Epithelial cell of esophagus (primary cell): ENCODE results near the gene TTC9B.
A peak's percentile ranks its signal among the peaks of the same experiment; 100 is the strongest.
"Not testable (repeated sequence)": the region's sequence is repeated elsewhere in the genome, so short reads cannot be mapped to it uniquely, and the experiment has no call there.

Experiments
- DNase-seq: peaks from one replicate; pipeline ENCODE4 v3.0.0; 2010; ENCODE audit warnings: low read depth
- H3K4me3 ChIP-seq: 2 replicates; pipeline ENCODE4 v1.5.1; 2011; ENCODE audit warnings: mild to moderate bottlenecking, low read length, control low read depth
- TF ChIP-seq, protein P1 (sequence below): IDR thresholded peaks from 2 replicates; pipeline ENCODE4 v1.5.1; 2011; ENCODE audit warnings: low read depth, mild to moderate bottlenecking, low read length, control low read depth, inconsistent platforms; ENCODE audit not compliant: insufficient read depth; ENCODE audit errors: missing control alignments

Gene TTC9B

DNA sequence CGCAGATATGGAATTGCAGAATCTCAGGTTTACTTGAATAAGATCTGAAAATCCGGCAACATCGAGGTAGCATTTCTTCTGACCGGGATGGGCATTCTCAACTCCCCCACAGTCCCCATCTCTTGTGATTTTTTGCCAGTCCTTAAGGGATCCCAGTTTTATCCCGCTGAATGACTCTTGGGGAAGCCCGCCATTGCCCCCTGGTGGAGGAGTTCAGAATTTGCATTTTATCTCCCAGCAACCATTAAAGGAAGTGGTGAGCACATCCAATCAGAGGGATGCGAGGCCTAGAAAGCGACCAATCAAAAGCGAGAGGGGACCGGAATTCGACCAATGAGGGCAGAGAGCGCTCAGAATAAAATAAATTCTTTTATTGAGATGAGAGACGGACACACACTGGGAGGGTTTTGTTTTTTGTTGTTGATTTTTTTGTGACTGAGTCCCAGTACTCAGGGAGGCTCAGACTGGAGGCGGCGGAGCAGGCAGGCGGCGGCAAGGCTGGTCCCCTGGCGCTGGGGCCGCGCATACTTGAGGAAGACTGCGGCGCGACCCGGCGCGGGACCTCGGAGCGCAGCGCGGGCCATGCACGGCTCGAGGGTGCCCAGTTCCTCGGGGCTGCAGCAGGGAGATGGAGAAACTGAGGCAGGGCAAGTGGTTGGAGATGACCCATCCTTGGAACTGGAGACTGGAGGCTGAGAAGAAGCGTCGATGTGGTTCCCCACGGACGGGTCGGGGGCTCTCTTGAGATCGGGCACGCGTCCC lies 3.9 kb upstream of the TTC9B start:
- DNase-seq = peak; percentile 91
- no peak overlapping the region for H3K4me3 ChIP-seq
- TF ChIP-seq, protein P1, sequence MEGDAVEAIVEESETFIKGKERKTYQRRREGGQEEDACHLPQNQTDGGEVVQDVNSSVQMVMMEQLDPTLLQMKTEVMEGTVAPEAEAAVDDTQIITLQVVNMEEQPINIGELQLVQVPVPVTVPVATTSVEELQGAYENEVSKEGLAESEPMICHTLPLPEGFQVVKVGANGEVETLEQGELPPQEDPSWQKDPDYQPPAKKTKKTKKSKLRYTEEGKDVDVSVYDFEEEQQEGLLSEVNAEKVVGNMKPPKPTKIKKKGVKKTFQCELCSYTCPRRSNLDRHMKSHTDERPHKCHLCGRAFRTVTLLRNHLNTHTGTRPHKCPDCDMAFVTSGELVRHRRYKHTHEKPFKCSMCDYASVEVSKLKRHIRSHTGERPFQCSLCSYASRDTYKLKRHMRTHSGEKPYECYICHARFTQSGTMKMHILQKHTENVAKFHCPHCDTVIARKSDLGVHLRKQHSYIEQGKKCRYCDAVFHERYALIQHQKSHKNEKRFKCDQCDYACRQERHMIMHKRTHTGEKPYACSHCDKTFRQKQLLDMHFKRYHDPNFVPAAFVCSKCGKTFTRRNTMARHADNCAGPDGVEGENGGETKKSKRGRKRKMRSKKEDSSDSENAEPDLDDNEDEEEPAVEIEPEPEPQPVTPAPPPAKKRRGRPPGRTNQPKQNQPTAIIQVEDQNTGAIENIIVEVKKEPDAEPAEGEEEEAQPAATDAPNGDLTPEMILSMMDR = peak; percentile 91

DNA sequence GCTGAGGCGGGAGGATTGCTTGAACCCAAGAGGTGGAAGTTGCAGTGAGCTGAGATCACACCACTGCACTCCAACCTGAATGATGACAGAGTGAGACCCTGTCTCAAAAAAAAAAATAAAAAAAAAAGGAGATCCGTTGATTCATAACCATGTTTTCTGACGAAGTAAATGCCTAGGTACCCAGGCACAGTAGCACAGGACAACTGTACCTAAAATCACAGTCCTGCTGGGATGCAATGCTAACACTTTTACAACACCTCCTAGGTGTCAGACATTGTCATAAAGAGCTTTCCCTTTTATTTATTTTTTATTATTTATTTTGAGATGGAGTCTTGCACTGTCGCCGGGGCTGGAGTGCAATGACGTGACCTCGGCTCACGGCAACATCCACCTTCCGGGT lies 2.5 kb upstream of the TTC9B start:
- H3K4me3 ChIP-seq = no peak overlapping the region
- no peak for DNase-seq
- TF ChIP-seq, protein P1 = no peak

DNA sequence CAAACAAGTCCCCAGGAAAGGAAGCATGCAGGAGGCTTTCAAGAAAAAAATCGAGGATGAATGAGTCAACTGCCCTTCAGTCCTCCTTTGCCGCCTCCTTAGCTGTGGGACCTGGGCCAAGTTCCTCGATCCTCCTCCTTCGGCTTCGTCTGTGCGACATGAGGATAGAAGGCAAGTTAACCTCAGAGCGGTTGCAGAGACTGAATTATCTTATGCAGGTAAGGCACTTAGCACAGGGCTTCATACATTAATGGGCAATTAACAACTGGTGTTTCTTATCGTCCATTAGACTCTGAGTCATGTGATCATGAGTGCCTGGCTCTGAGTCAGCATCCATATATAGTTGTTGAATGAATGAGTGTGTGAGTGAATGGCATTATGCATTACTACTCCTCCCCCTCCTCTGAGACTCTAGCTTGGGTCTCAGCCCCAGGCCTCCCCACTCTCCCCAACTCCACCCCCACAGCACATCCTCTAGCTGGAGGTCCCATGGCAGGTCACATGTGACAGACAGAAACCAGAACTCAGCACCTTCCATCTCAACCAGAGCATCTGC lies 1.6 kb upstream of the TTC9B start:
- TF ChIP-seq, protein P1 = no peak
- H3K4me3 ChIP-seq = no peak overlapping the region
- DNase-seq = peak; percentile 88

DNA sequence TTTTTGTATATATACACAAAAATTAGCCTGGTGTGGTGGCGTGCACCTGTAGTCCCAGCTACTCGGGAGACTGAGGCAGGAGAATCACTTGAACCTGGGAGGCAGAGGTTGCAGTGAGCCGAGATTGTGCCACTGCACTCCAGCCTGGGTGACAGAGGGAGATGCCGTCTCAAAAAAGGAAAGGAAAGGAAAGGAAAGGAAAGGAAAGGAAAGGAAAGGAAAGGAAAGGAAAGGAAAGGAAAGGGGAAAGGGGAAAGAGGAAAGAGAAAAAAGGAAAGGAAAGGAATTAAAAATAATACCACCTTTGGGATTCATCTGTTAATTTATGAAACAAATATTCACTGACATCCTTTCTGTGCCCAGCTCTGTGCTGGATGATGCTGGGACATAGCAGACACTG lies 845 bp upstream of the TTC9B start:
- H3K4me3 ChIP-seq, DNase-seq: not testable (repeated sequence)

DNA sequence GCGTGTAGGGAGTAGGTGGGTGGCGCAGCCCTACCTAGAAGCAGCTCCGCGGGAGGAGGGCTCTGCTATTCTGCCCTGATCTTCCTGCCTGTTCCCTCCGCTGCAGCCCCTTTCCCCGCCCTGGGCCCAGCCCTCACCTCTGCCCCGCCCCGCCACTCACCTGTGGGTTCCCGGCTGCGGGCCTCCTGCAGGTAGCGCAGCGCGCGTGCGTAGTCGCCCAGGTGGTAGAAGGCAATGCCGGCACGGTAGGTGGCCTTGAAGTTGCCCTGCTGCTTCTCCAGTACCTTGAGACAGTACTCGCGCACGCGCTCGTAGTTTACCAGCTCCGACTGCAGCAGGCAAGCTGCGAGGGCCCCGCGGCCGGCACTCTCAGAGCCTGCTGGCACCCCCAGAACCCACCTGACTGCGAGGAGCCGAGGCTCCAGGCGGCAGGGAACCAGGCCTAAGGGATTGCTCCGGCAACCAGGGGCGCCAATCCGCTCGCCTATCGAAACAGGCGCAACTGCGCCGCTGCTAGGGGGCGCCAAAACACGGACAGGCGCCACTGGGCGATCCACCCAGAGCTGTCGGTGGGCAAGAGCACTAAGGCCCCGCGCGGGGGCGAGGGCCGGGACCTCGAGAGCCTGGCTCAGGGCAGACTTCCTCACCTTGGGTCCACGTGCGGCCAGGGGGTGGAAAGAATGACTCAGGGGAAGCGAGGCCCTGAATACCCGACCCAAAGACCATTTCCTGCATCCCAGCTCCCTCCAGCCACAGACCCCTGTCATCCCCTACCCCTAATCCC lies 965 bp downstream of the TTC9B start:
- H3K4me3 ChIP-seq = peak overlapping the region; percentile 10
- DNase-seq = peak; percentile 65
- TF ChIP-seq, protein P1 = peak; percentile 34

DNA sequence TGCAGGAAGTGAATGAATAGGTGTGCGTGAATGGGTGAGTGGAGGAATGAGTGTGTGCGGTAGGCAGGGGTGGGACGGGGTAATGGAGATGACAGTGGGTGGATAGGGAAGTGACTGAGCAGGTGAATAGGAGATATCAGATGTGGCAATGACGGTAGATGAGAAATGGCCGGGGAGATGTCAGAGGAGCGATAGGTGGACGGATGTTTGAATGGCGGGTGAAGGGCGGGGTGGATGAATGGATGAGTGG lies 1.5 kb downstream of the TTC9B start:
- peak; percentile 19 for DNase-seq
- H3K4me3 ChIP-seq = no peak overlapping the region
- TF ChIP-seq, protein P1 = no peak

DNA sequence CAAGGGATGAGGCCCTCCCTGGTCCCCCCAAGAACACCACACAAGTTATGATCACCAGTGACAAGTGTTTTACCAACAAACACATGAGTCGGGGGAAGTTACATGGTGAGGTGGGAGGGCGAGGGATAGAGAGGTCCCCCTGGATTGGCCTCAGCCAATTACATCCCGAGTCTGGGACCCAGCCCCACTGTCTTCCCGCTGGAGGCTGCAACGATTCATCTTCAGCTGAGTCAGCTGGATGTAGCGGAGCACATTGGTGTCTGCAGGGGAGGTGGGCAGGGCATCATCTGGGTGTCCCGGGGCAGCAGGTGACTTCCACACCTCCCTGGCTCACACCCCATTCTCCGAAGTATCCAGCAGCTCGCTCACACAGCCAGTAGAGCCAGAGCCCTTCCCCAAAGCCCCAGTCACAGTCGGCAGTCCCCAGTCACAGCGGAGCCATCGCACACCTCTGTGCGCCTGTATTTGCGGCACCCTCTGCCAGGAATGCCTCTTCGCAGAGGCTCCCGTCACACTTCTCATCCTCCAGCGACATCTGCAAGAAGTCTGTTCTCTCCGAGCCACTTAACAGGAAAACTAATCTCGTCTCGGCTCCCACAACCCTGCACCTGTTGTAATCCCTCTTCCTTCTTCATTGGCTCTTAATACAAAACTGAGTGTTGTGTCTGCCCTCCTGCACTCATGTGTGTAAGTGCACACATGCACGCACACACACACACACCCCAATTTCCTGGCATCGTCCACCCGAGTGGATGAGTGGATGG lies 2.0 kb downstream of the TTC9B start:
- no peak for DNase-seq
- no peak overlapping the region for H3K4me3 ChIP-seq
- TF ChIP-seq, protein P1 = no peak
